HG02642 (cell line): ENCODE results near the gene ORAI3.

ENCODE experiments used
- ATAC-seq: cut with Tn5 transposase; IDR thresholded peaks from one replicate; pipeline ENCODE4 v1.9.1; 2021; ENCODE audit warnings: mild to moderate bottlenecking; ENCODE audit not compliant: unreplicated experiment, poor library complexity

ORAI3 gene

DNA sequence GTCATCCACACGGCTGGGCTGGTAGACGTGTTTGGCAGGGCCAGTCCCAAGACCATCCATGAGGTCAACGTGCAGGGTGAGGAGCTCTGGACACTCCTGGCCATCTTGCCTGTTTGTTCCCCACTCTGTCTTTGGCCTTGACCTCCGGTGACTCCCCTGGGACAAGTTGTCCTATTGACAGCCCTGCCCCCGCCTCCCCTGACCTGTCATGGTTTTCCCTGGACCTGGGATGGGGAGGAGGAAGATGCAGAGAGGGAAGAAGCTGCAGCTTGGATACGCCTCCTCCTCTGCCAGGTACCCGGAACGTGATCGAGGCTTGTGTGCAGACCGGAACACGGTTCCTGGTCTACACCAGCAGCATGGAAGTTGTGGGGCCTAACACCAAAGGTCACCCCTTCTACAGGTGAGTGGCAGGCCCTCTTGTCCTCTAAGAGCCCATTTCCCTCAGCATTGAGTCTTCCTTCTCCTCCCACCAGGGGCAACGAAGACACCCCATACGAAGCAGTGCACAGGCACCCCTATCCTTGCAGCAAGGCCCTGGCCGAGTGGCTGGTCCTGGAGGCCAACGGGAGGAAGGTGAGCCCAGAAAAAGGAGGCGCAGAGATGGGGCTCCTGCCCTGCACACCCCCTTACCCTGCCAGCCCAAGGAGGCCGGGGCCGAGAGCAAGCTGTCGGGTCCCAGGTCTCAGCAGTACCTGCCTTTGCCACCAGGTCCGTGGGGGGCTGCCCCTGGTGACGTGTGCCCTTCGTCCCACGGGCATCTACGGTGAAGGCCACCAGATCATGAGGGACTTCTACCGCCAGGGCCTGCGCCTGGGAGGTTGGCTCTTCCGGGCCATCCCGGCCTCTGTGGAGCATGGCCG is 37.5 kb downstream of the ORAI3 start:
- no peak for ATAC-seq

- no peak for ATAC-seq
These were observed 38.8 kb downstream of the ORAI3 start for GRCh38 chr16:30987581-30988190.

- no peak for ATAC-seq
These were observed 40.7 kb downstream of the ORAI3 start for GRCh38 chr16:30989469-30990047.

GRCh38 chr16:30990105-30990504 is 41.2 kb downstream of the ORAI3 start:
- no peak for ATAC-seq

GRCh38 chr16:30991052-30991451 is 42.2 kb downstream of the ORAI3 start:
- ATAC-seq = no peak

DNA sequence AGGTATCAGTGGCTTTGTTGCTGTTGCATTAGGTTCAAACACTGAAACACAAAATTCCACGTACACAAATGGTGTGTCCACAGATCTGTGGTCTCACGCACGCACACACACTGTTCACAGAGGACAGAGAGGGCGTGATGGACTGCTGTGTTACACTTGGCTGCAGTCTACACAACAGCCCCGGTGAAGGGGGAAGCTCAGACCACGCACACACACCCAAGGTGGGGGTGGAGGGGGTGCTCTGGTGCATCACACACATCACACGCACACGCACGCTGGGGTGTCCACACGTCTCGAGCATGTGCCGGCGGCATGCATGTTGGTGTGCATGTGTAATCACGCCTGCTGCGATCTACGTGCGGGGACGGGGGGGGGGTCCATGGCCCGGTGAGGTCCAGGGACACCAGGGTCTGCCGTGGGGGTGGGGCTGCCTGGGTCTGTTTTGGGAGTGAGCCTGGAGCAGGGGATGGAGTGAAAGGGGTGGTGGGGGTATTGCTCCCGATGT is 43.5 kb downstream of the ORAI3 start:
- ATAC-seq = no peak

- no peak for ATAC-seq
These were observed 44.3 kb downstream of the ORAI3 start for GRCh38 chr16:30992931-30993816.

- no peak for ATAC-seq
These were observed 47.1 kb downstream of the ORAI3 start for GRCh38 chr16:30995927-30996323.

DNA sequence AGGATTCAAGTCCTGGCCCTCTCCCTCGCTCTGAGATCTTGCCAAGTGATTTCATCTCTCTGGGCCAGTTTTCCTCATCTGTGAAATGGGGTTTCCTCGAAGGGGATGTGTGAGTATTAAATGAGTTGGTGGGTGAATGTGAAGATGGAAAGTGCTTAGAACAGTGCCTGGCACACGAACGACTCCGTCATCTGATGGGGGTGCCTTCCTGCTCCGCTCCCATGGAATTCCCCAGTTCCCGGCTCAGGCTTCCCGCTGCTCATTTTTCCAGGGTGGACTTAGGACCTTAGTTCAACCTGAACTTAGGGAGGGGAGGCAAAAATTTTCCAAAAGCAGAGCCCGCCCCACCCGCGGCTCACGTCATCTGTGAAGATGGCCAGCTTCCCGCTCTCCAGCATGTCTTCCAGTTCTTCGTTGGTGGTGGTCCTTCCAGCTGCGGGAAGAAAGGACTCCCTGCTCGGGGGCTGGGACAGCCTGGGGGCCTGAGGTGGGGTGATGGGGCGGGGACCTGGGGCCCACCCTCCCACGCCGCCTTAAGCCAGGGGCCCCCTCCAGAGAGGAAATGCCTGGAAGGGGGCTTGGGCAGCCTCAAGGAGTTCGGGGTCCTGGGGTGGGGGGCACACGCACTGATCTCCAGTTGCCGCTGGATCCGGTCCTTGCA is 47.6 kb downstream of the ORAI3 start:
- peak; percentile 3 for ATAC-seq

- peak; percentile 85 for ATAC-seq
These were observed 48.3 kb downstream of the ORAI3 start for GRCh38 chr16:30996985-30997724.

DNA sequence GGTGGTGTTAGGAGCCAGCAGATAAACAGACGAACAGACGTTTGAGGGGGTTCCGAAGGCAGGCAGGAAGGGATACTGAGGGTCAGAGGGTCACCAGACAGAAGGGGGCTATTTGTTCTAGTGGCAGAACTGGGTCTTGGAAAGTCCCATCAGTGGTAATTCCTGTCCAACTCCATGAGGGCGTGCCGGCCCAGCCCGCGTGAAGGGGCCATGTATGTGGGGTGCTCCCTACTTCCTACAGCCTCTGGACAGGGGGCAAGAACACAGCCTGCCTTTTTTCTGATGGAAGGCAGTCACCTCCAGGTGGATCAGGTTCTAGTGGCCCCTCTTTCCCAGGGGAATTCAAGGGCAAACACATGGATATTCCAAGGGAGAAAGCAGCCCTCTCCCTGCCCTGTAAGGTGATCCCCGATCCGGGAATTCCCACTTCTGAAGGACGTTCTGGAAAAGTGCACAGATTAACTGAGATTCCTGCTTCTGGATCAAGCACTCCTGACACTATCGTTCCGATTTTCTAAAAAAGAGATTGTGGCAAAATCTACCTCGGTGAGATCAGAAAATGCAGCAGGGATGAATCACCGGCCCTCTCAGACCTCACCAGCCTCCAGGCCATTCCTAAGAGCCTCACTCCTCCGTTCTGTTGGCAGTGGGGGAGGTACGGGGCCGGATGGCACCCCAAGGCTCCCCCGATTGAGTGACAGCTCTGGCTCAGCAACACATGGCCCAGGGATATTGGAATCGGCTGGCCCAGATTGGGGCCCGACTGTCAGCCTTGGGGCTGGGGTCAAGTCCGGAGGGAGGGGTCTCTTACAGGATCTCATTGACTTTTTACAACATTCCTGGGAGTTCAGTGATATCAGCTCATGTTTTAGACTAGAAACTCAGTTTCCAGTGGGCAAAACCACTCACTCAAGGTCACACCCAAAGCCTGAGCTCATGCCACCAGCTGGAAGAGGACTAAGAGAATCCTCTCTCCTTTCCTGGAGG is 49.1 kb downstream of the ORAI3 start:
- no peak for ATAC-seq

- ATAC-seq = no peak
These were observed 50.2 kb downstream of the ORAI3 start for GRCh38 chr16:30998852-30999761.

DNA sequence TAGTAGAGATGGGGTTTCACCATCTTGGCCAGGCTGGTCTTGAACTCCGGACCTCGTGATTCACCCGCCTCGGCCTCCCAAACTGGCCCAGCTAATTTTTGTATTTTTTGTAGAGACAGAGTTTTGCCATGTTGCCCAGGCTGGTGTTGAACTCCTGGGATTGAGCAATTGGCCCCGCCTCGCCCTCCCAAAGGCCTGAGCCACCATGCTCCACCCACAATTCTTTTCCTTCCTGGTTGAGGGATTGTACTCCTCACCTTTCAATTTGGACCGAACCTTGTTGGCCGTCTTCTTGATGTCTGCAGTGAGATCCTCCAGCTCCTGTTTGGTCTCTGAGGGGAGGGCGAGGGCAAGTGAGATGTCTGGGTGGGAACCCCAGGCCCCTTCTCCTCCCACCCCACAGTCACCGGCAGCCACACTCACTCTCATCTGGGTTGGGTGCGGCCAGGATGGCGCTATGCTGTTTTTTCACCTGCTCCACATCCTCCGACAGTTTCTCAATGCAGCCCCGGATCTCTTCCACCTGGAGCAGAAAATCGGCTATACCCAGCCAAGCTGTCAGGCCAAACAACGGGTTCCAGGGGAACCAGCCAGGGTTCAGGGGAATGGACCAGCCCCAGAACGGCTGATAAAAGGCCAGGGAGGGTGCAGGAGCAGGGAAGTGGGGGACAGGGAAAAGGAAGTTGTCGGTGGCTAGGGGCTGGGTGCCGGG is 52.0 kb downstream of the ORAI3 start:
- no peak for ATAC-seq

GRCh38 chr16:31001507-31002249 is 52.8 kb downstream of the ORAI3 start:
- ATAC-seq = no peak

DNA sequence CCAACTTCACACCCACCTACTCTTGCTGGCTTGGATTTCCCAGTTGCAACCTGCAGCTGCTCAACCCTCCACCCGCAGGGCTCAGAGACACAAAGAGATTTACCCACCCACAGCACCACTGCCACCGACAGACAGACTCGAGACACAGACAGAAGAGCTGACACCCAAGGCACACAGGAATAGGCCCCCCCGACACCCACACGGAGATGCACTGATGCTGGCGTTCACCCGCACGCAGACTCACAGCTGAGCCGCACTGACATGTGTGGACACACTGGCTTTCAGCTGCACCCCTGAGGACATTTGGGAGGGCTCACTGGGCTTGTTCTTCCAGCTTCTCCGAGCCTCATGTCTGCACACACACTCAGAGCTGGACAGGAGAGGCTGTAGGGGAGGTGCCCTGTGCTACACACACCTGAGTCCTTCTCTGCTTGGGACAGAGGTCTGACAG is 53.4 kb downstream of the ORAI3 start:
- no peak for ATAC-seq
